ENCODE data around the gene VANGL1.
"Not testable (repeated sequence)": the region's sequence is repeated elsewhere in the genome, so short reads cannot be mapped to it uniquely, and the experiment has no call there.

The VANGL1 gene

GRCh38 chr1:115641762-115642167 lies at the start of gene VANGL1:
VANGL1 (plus strand) TSS chr1:115641970; CDS start chr1:115651414, 9,444 bp downstream.
- DNase-seq, result peak; percentile 76

GRCh38 chr1:115592264-115592663 lies 49.5 kb upstream of the VANGL1 start:
- no peak for DNase-seq

DNA sequence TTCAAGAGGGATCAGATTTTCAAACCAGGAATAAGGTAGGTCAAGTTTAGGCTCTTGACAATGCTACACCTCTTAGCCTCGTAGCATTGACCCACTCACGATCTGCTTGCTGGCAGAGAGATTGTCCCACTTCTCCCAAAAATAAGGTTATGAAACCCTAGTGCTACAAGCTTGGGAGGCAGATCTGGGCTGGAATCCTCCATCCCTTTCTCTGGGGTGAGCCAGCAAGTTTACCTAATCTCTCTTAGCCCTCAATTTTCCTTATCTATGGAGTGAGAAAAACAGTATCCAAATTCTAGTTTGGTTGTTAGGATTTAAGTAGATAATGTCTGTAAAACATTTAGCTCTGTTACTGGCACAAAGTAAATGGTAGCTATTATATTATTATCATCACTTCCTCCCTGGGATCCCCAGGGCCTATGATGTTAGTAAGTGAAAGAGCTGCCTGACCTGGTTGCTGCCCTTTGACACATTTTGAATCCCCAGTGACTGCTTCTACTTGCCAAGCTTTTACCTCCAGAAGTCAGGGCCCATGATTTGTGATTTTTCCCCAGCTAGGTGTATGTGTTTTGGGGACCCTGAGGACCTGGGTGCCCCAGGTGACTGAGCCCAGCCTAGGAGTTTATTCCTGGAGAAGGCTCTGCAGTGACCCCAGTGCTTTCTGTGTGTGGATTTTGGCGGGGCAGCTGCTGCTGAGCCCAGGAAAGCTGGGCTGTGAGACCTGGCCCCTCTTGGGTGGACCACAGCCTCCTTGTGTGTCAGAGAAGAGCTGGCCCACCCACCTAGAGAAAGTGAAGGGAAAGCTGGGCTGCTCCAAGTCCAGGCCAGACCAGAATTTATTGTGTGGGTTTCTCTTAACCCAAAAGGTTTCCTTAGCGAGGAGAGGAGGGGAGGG lies 48.2 kb upstream of the VANGL1 start:
- DNase-seq, result no peak

DNA sequence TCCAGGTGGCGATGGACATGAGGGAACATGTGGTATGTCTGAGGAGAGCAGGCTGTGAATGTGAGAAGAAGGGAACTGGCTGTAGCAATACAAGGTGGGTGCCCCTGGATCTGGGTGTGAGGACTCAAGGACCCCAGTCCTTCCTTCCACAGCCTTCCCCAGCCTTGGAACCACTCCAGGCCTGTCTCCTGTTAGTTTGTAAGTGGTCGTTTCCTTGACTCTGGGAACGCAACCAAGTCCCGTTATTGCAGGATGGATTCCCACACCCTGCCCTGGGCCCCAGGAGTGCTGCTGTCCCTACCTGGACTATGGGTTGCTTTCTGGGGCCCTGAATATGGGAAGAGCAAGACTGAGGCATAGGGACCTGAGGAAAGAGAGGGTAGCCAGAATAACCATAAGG lies 47.2 kb upstream of the VANGL1 start:
- DNase-seq, result no peak

DNA sequence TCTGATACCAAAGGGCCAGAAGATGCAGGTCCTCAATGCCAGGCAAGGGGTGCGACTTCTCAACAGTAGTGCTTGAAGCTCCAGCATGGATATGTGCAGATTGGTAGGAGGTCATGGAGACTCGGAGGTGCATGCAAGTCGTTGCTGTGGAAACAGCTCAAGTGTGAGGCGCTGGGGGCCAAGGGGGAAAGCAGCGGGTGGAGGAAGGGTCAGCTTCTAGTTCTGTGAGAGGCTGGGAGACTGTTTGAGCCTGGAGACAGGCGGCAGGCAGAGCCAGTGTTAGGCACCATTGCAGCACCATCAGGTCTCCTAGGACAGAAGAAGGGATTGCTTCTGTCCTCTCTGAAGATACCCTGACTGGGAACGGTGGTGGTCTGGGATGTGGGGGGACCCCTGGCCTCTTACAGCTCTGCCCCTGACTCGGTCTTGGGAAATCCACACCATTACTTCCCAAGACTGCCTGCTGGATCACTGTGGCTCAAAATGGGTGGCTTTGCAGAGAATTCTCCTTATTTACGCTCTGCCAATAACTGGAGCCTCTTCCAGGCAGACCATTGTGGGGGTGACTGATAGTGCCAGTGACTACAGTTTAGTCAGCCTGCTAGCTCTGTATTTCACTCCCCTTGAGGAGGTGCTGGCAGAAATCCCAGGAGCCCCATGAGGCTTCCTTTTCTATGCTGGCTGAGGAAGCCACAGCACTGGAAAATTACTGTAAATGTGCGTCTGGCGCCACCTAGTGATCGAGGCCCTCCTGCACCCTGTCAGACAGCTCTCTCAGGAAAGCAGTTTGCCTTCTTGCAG lies 46.3 kb upstream of the VANGL1 start:
- DNase-seq, result peak; percentile 98

- peak; percentile 76 for DNase-seq
Observed at GRCh38 chr1:115596080-115596780, 45.5 kb upstream of the VANGL1 start.

DNA sequence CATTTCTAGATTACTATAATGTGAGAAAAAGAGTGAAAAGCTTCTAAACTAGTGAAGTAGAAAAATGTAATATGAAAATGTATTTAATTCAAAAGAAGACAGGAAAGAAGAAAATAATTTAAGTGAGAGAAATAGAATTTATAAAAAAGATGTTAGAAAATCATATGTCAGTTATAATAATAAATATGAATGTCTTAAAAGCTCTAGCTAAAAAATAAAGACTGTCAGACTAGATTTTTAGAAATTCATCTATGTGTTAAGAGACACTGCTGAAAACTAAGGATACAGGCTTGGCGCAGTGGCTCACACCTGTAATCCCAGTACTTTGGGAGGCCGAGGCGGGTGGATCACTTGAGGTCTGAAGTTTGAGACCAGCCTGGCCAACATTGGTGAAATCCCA lies 37.3 kb upstream of the VANGL1 start:
- no peak for DNase-seq

- no peak for DNase-seq
Observed at GRCh38 chr1:115606305-115606704, 35.5 kb upstream of the VANGL1 start.

GRCh38 chr1:115609021-115609420 lies 32.7 kb upstream of the VANGL1 start:
- no peak for DNase-seq

- DNase-seq, result no peak
Observed at GRCh38 chr1:115613767-115614166, 28.0 kb upstream of the VANGL1 start.

DNA sequence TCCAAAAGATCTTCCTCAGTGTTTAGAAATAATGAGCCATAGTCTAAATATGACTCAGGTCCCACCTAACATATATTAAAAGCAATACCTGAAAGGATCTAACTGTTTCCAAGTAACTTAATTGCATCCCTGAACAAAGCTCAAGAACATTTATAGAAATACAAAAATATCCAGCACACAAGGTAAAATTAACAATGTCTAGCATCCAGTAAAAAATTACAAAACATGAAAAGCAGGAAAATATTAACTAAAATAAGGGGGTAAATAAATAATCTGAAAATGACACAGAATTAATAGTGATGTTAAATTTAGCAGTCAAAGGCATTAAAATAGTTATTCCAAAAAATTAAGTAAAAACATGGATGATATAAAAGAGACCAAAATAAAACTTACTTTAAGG lies 21.3 kb upstream of the VANGL1 start:
- DNase-seq, result no peak

DNA sequence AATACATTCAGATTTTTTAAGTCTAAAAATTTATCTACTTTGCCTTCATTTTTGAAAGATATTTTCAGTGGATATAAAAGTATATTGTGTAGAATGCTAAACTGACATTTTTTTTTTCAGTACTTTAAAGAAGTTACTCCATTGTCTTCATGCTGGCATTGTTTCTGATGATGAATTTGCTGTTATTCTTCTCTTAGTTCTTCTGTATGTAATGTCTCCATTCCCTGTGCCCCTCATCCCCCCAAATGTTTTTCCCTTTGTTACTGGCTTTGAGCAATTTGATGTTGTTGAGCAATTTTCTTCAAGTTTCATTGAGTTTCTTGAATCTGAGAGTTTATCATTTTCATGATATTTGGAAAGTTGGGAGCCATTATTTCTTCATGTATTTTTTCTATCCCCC lies 20.8 kb upstream of the VANGL1 start:
- no peak for DNase-seq

GRCh38 chr1:115624859-115625258 lies 16.9 kb upstream of the VANGL1 start:
- DNase-seq, result no peak

DNA sequence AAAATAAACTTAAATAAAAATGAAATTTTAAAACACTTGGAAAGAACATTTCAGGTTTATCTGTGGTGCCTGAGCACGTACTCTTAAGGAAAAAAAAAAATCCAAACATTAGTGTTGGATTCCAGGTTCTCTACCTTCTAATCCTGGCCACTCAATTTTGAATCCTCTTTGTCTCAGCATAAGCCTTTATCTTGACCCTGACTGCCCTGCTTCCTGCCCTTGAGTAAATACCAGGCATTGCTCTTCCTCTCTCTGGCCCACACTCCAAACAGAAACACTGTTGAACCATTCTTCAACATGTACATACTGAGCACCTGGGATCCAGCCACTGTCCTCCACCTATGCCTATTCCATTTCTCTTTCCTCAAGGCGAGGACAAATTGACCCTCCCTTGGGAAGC lies 11.4 kb upstream of the VANGL1 start:
- DNase-seq, result no peak

DNA sequence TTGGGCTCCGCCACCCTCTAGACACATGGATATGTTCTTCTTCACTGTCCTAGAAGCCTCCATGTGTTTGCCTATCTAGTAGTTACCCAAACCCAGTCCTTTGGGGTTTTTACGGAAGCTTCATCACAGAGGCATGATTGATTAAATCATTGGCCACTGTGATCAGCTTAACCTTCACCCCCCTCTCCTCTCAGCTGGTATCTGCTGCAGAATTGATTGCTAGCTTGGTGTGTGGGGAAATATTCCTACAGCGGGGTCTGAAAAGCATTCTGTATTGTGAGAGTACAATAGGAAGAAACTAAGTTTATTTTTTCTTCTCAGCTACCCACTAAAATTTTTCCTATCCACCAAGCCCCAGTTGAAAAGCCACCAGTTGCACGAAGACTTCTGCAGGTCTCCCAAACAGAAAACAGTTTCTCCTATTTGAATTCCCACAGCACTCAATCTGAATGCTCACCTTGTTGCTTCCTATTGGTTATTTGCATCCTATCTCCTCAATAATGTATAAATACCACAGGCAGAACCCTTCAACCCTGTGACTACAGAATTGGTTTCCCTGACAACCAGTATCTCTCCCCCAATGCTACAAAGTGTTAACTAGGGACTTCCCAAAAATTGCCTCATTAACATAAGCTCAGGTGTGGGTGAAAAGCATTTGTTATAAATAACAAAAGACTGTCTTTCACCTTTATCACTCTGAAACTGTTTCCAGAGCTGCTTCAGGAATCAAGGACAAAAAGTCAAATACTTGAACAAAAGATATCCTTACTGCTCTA lies 9.3 kb upstream of the VANGL1 start:
- DNase-seq, result no peak

GRCh38 chr1:115633606-115634005 lies 8.2 kb upstream of the VANGL1 start:
- DNase-seq, result not testable (repeated sequence)

- not testable (repeated sequence) for DNase-seq
Observed at GRCh38 chr1:115637247-115637646, 4.5 kb upstream of the VANGL1 start.

- DNase-seq, result no peak
Observed at GRCh38 chr1:115640384-115640783, 1.4 kb upstream of the VANGL1 start.

DNA sequence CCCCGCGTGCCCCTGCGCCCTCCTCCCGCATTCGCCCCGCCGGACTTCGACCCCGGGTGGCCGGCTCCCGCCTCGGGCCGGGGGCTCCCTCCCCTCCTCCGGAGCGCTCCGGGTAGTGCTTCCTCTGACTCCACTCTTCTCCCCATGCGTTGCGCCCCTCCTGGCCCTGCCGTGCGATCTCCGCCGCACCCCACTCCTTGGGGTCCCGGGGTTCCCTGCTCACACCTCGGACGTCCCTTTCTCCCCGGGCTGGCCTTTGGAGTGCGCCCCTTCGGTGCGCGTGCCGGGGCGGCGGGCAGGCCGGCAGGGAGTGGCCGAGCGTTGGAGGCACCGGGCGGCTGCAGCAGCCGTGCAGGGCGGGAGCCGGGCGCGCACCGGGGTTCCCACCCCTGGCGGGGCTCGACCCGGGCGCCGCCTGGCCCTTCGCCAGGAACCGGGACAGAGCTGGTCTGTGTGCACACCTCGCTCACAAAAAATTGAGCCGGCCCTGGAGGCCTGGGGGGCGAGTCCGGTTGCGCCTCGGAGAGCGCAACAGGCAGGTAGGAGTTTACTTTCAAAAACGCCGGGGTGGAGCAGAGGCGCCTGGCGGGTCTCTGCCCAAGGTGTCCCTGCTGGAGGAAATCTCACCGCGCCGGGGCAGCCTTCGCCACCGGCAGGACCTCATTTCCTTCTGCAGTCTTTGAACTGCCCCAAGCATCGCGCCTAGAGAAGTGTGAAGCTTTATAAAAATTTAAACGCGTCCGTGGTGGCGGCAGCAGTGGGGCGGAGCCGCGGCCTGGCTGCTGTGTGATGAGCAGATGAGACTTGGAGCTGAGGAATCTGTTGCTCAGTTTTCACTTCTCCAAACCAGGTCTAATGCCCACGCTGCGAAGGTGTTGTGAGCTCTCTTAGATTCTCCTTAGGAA lies 650 bp downstream of the VANGL1 start:
- DNase-seq, result peak; percentile 52

GRCh38 chr1:115643225-115643624 lies 1.5 kb downstream of the VANGL1 start:
- no peak for DNase-seq

DNA sequence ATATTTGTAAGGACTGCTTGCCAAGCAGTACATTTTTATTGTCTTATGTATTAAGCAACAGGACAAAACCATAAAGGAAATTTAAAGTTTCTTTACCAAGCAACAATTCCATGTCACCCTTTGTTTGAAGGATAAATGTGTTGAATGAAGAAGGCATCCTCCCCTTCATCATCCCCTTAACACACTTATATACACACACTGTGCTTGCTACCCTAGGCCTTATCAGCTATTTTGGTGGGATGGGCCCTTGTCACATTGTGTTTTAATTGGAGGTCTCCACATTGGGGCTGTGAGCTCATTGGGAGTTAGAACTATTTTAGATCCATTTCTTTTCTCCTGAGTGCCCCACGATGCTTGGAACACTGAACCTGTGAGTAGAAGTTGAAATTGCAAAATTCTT lies 1.9 kb downstream of the VANGL1 start:
- no peak for DNase-seq

Measured in fibroblast of skin of right biceps (primary cell).